Ascending aorta (tissue), 2 donors: Measurements from ENCODE around the gene DNASE1L2. TPM values are rescaled to one million over a fixed set of nuclear protein-coding genes. Genes with fewer than 3 reads are reported as not detected.

Source experiments
- DNase-seq, 2 donors: peaks; one replicate each; pipeline ENCODE4 v3.0.0-alpha.2; 2019; ENCODE audit warnings: low spot score in 2 of 2
- H3K27ac ChIP-seq, 2 donors: fragments of 200-600 bp; sonication (generic); one replicate each; pipeline ENCODE4 v1.5.1; 2016 to 2017; ENCODE audit warnings: mild to moderate bottlenecking in 1 of 2
- H3K27me3 ChIP-seq: fragments of 200-600 bp; sonication (generic); one replicate; pipeline ENCODE4 v1.5.1; 2017
- H3K36me3 ChIP-seq, 2 donors: fragments of 200-600 bp; sonication (generic); one replicate each; pipeline ENCODE4 v1.5.1; 2016
- H3K4me1 ChIP-seq, 2 donors: fragments of 200-600 bp; sonication (generic); one replicate each; pipeline ENCODE4 v1.5.1; 2016 to 2017; ENCODE audit warnings: mild to moderate bottlenecking in 1 of 2
- H3K4me3 ChIP-seq, 2 donors: fragments of 200-600 bp; sonication (generic); one replicate each; pipeline ENCODE4 v1.5.1; 2016 to 2017; ENCODE audit warnings: mild to moderate bottlenecking in 1 of 2
- H3K9me3 ChIP-seq, 2 donors: fragments of 200-600 bp; sonication (generic); one replicate each; pipeline ENCODE4 v1.5.1; 2016
- CTCF ChIP-seq, 3 experiments: fragments of 200-600 bp in 2 of 3; fragments of 450-650 bp in 1 of 3; sonication (generic) in 2 of 3; IDR thresholded peaks; one replicate each; pipeline ENCODE4 v1.5.1; 2016 to 2019; ENCODE audit warnings: antibody characterized with exemption in 3 of 3, mild to moderate bottlenecking in 1 of 3, moderate library complexity in 1 of 3
- intact Hi-C: fragments of 100-400 bp; cut with DNase I; formaldehyde crosslinking; loops from one replicate; pipeline ENCODE4 v1.15.1; 2023
- total RNA-seq: library from RNA; depleted of rRNA; stranded (reverse); fragments of >200 nt; gene quantifications from one replicate; pipeline ENCODE4 v1.1.0, GENCODE V29; 2016

DNASE1L2 gene, protein sequence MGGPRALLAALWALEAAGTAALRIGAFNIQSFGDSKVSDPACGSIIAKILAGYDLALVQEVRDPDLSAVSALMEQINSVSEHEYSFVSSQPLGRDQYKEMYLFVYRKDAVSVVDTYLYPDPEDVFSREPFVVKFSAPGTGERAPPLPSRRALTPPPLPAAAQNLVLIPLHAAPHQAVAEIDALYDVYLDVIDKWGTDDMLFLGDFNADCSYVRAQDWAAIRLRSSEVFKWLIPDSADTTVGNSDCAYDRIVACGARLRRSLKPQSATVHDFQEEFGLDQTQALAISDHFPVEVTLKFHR
- total RNA-seq = not detected

GRCh38 chr16:2236337-2237101, at the start of gene DNASE1L2:
Gene DNASE1L2 (plus strand): TSS chr16:2236444. CDS start chr16:2236817, 373 bp downstream.
- TF ChIP-seq CTCF (IDR thresholded peaks at IDR 0.05) = no peak
- Histone ChIP-seq H3K27me3 (peaks cover 6% of the 10 kb centered on the region), H3K4me3 (peak within 1 kb of the TSS in 1 of 2 donors; percentile 51), H3K9me3 (no peaks in the 10 kb centered on the region), H3K4me1 (peaks cover 8 to 10% of the 10 kb centered on the region in 2 donors), H3K27ac (no peak within 1 kb of the TSS), H3K36me3 (peaks cover 44 to 48% of the 10 kb centered on the region in 2 donors)
- DNase-seq = no peak
- intact Hi-C loops = no loop called here

- intact Hi-C loops = no loop called here
- Histone ChIP-seq H3K27ac (no peak overlapping the region), H3K4me1 (no peaks in the 10 kb centered on the region), H3K4me3 (no peak overlapping the region), H3K9me3 (no peaks in the 10 kb centered on the region), H3K27me3 (no peaks in the 10 kb centered on the region), H3K36me3 (no peaks in the 10 kb centered on the region)
- no peak for DNase-seq
- no peak for TF ChIP-seq CTCF (IDR thresholded peaks at IDR 0.05)
Observed at GRCh38 chr16:2186505-2186904, 49.7 kb upstream of the DNASE1L2 start.

DNA sequence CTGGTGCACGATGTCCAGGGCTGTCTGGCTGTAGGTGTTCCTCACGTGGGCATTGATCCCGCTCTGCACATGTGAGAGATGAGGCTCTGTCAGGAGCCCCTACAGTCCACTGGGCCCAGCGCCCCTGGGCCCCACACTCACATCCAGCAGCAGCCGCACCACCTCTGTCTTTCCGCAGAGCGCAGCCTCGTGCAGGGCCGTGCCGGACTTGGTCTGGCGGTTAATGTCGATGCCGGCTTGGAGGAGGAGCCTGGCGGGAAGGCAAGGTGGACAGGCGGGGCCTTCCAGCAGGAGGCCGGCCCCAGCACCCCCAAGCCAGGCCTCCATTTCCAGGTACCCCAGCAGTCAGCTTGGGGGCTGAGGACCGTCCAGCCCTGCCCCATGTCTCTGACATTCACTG, 49.0 kb upstream of the DNASE1L2 start:
- intact Hi-C loops = no loop called here
- no peaks in the 10 kb centered on the region for H3K9me3 ChIP-seq
- H3K27me3 ChIP-seq = no peaks in the 10 kb centered on the region
- H3K4me1 ChIP-seq = no peaks in the 10 kb centered on the region
- no peak overlapping the region for H3K27ac ChIP-seq
- no peak for TF ChIP-seq CTCF (IDR thresholded peaks at IDR 0.05)
- no peak for DNase-seq
- no peak overlapping the region for H3K4me3 ChIP-seq
- H3K36me3 ChIP-seq = no peaks in the 10 kb centered on the region

- TF ChIP-seq CTCF (IDR thresholded peaks at IDR 0.05) = no peak
- Histone ChIP-seq H3K9me3 (no peaks in the 10 kb centered on the region), H3K4me3 (no peak overlapping the region), H3K27me3 (no peaks in the 10 kb centered on the region), H3K36me3 (no peaks in the 10 kb centered on the region), H3K27ac (no peak overlapping the region), H3K4me1 (no peaks in the 10 kb centered on the region)
- intact Hi-C loops = no loop called here
- DNase-seq = no peak
Observed at GRCh38 chr16:2188395-2188794, 47.8 kb upstream of the DNASE1L2 start.

GRCh38 chr16:2189252-2189893, 46.9 kb upstream of the DNASE1L2 start:
- Histone ChIP-seq H3K9me3 (no peaks in the 10 kb centered on the region), H3K27ac (no peak overlapping the region), H3K36me3 (no peaks in the 10 kb centered on the region), H3K27me3 (no peaks in the 10 kb centered on the region), H3K4me1 (no peaks in the 10 kb centered on the region), H3K4me3 (no peak overlapping the region)
- intact Hi-C loops = no loop called here
- DNase-seq = no peak
- TF ChIP-seq CTCF (IDR thresholded peaks at IDR 0.05) = no peak
